OCI-LY7 (cell line): ENCODE data around the gene TSPO. TPM values are rescaled to one million over a fixed set of nuclear protein-coding genes. Genes with fewer than 3 reads are reported as not detected.

Experiments
- BruUV-seq: library from RNA; stranded (reverse); fragments of 400-500 nt; replicated peaks from 2 replicates; lab custom pipeline; 2021; lab: Mats Ljungman, UMichigan
- CTCF ChIA-PET: fragments of 300-600 bp; sonication (Branson Sonifier 250); formaldehyde crosslinking; loops from one replicate; lab custom pipeline; 2022; ENCODE audit warnings: antibody characterized with exemption; ENCODE audit not compliant: unreplicated experiment; lab: Charles Lee
- POLR2A ChIA-PET: fragments of 300-600 bp; sonication (Branson Sonifier 250); formaldehyde crosslinking; loops from one replicate; lab custom pipeline; 2022; ENCODE audit warnings: antibody characterized with exemption; lab: Charles Lee
- DNase-seq: peaks from one replicate; pipeline ENCODE4 v3.0.0-alpha.2; 2015; ENCODE audit warnings: low spot score
- H2AFZ ChIP-seq: fragments of 200-600 bp; sonication (generic), shearing (Covaris generic); 2 replicates; pipeline ENCODE4 v1.6.1; 2014; ENCODE audit warnings: mild to moderate bottlenecking, antibody characterized with exemption, low read length, moderate library complexity
- H3K27ac ChIP-seq: fragments of 200-600 bp; sonication (generic); 2 replicates; pipeline ENCODE4 v1.5.1; 2014; ENCODE audit warnings: mixed run types, low read depth, mild to moderate bottlenecking, moderate library complexity, low read length, inconsistent platforms; ENCODE audit not compliant: poor library complexity, severe bottlenecking
- H3K36me3 ChIP-seq: fragments of 200-600 bp; sonication (generic); 2 replicates; pipeline ENCODE4 v1.6.1; 2014; ENCODE audit warnings: mild to moderate bottlenecking, antibody characterized with exemption, low read length, moderate library complexity, mixed read lengths; ENCODE audit not compliant: insufficient read depth
- H3K4me1 ChIP-seq: fragments of 200-600 bp; sonication (generic); 2 replicates; pipeline ENCODE4 v1.5.1; 2014; ENCODE audit warnings: mild to moderate bottlenecking, low read length; ENCODE audit not compliant: insufficient read depth, poor library complexity, severe bottlenecking
- H3K4me2 ChIP-seq: fragments of 200-600 bp; sonication (generic); 2 replicates; pipeline ENCODE4 v1.6.1; 2014; ENCODE audit warnings: mild to moderate bottlenecking, low read length
- H3K4me3 ChIP-seq: fragments of 200-600 bp; sonication (generic); 2 replicates; pipeline ENCODE4 v1.5.1; 2014; ENCODE audit warnings: mild to moderate bottlenecking, low read depth, low read length; ENCODE audit not compliant: poor library complexity, severe bottlenecking
- H3K79me2 ChIP-seq: fragments of 200-600 bp; sonication (generic); 2 replicates; pipeline ENCODE4 v1.6.1; 2016; ENCODE audit warnings: low read depth, mild to moderate bottlenecking, low read length, moderate library complexity, mixed read lengths; ENCODE audit not compliant: insufficient read depth
- H3K9me2 ChIP-seq: fragments of 200-600 bp; sonication (generic); 2 replicates; pipeline ENCODE4 v1.6.1; 2016; ENCODE audit warnings: mild to moderate bottlenecking, low read length, mixed read lengths; ENCODE audit not compliant: insufficient read depth
- H3K9me3 ChIP-seq: fragments of 200-600 bp; sonication (generic); 2 replicates; pipeline ENCODE4 v1.6.1; 2014; ENCODE audit warnings: mild to moderate bottlenecking, mixed run types, low read length, mixed read lengths
- H4K20me1 ChIP-seq: fragments of 200-600 bp; sonication (generic); 2 replicates; pipeline ENCODE4 v1.6.1; 2014; ENCODE audit warnings: mild to moderate bottlenecking, antibody characterized with exemption, low read length, moderate library complexity, mixed read lengths; ENCODE audit not compliant: insufficient read depth
- CTCF ChIP-seq: fragments of 200-600 bp; sonication (generic); conservative IDR thresholded peaks from 2 replicates; pipeline ENCODE4 v1.5.1; 2014; ENCODE audit warnings: mild to moderate bottlenecking, antibody characterized with exemption, low read length, moderate library complexity, mixed read lengths
- EZH2phosphoT487 ChIP-seq: fragments of 200-600 bp; sonication (generic); IDR thresholded peaks from 2 replicates; pipeline ENCODE4 v1.6.1; 2018; ENCODE audit warnings: low read depth, borderline replicate concordance, mild to moderate bottlenecking, mixed run types, antibody characterized with exemption, low read length, moderate library complexity, mixed read lengths
- intact Hi-C: fragments of 100-400 bp; cut with micrococcal nuclease; formaldehyde crosslinking; loops from one replicate; pipeline ENCODE4 v1.10.0; 2022; ENCODE audit not compliant: unreplicated experiment
- total RNA-seq, 2 experiments: library from RNA; depleted of rRNA in 1 of 2; stranded (reverse); fragments of >200 nt in 1 of 2; shearing (Covaris generic) in 1 of 2; gene quantifications; 2 replicates each; pipeline ENCODE4 v1.2.3, GENCODE V29; 2014 to 2022

The TSPO gene
- total RNA-seq, 2 experiments from 2014 or later = 47.1 to 69.9 TPM

- intact Hi-C loops = no loop called here
- no TSS peak for BruUV-seq
- H3K36me3 ChIP-seq = no peaks in the 10 kb centered on the region
- no peak overlapping the region for H3K4me2 ChIP-seq
- no peaks in the 10 kb centered on the region for H3K9me2 ChIP-seq
- H3K9me3 ChIP-seq = no peaks in the 10 kb centered on the region
- peak; percentile 49 for TF ChIP-seq CTCF
- TF ChIP-seq EZH2phosphoT487 = no peak
- ChIA-PET CTCF (no interaction called here), POLR2A (no interaction called here)
- H3K4me1 ChIP-seq = no peaks in the 10 kb centered on the region
- no peak overlapping the region for H3K4me3 ChIP-seq
- no peak for DNase-seq
- no peak overlapping the region for H2AFZ ChIP-seq
- no peaks in the 10 kb centered on the region for H3K79me2 ChIP-seq
- no peak overlapping the region for H3K27ac ChIP-seq
- H4K20me1 ChIP-seq = no peaks in the 10 kb centered on the region
Measured at GRCh38 chr22:43159484-43160178, 8.3 kb downstream of the TSPO start.

- no peak for TF ChIP-seq CTCF
- no peak for TF ChIP-seq EZH2phosphoT487
- no TSS peak for BruUV-seq
- CTCF ChIA-PET = interaction anchor here (0.5 kb wide), 1 partner anchor 27 kb away, joined by 3 read pairs; no protein-coding TSS in a partner anchor
Measured at GRCh38 chr22:43160497-43161126, 9.3 kb downstream of the TSPO start.

More at GRCh38 chr22:43160497-43161126, 9.3 kb downstream of the TSPO start:
- H3K4me2 ChIP-seq = no peak overlapping the region
- no peaks in the 10 kb centered on the region for H3K79me2 ChIP-seq
- no peaks in the 10 kb centered on the region for H3K36me3 ChIP-seq
- H3K4me3 ChIP-seq = no peak overlapping the region
- no peak overlapping the region for H2AFZ ChIP-seq
- POLR2A ChIA-PET = no interaction called here
- no peaks in the 10 kb centered on the region for H3K9me2 ChIP-seq
- no peak for DNase-seq
- no peaks in the 10 kb centered on the region for H3K9me3 ChIP-seq
- no peaks in the 10 kb centered on the region for H3K4me1 ChIP-seq
- intact Hi-C loops = no loop called here
- no peak overlapping the region for H3K27ac ChIP-seq
- no peaks in the 10 kb centered on the region for H4K20me1 ChIP-seq
